ENCODE measurements around the gene MBNL3.

GRCh38 chrX:132412208-132412607, 76.6 kb downstream of the MBNL3 start:
- TF ChIP-seq POLR2AphosphoS5 (IDR thresholded peaks at IDR 0.05; ENCODE audit: low read depth, low read length): no peak
- no peak for TF ChIP-seq CTCF (IDR thresholded peaks at IDR 0.05)
- TF ChIP-seq RXRA (IDR thresholded peaks at IDR 0.05; ENCODE audit: borderline replicate concordance, low read depth): no peak
- TF ChIP-seq, protein P1, sequence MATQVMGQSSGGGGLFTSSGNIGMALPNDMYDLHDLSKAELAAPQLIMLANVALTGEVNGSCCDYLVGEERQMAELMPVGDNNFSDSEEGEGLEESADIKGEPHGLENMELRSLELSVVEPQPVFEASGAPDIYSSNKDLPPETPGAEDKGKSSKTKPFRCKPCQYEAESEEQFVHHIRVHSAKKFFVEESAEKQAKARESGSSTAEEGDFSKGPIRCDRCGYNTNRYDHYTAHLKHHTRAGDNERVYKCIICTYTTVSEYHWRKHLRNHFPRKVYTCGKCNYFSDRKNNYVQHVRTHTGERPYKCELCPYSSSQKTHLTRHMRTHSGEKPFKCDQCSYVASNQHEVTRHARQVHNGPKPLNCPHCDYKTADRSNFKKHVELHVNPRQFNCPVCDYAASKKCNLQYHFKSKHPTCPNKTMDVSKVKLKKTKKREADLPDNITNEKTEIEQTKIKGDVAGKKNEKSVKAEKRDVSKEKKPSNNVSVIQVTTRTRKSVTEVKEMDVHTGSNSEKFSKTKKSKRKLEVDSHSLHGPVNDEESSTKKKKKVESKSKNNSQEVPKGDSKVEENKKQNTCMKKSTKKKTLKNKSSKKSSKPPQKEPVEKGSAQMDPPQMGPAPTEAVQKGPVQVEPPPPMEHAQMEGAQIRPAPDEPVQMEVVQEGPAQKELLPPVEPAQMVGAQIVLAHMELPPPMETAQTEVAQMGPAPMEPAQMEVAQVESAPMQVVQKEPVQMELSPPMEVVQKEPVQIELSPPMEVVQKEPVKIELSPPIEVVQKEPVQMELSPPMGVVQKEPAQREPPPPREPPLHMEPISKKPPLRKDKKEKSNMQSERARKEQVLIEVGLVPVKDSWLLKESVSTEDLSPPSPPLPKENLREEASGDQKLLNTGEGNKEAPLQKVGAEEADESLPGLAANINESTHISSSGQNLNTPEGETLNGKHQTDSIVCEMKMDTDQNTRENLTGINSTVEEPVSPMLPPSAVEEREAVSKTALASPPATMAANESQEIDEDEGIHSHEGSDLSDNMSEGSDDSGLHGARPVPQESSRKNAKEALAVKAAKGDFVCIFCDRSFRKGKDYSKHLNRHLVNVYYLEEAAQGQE (IDR thresholded peaks at IDR 0.05; ENCODE audit: low read depth, low read length): no peak
- TF ChIP-seq FOXM1 (IDR thresholded peaks at IDR 0.05; ENCODE audit: low read depth): no peak
- no peak for TF ChIP-seq TEAD4 (IDR thresholded peaks at IDR 0.05; ENCODE audit: borderline replicate concordance, insufficient read depth)
- TF ChIP-seq SMC3 (IDR thresholded peaks at IDR 0.05; ENCODE audit: low read depth, low read length): no peak
- TF ChIP-seq EZH2phosphoT487 (IDR thresholded peaks at IDR 0.05; ENCODE audit: borderline replicate concordance, low read depth): no peak
- no peak for TF ChIP-seq EP300 (IDR thresholded peaks at IDR 0.05; ENCODE audit: borderline replicate concordance in 1 of 2, low read depth in 1 of 2, low read length in 1 of 2)
- no peak for TF ChIP-seq FOXJ3 (CRISPR knock-in tag; IDR thresholded peaks at IDR 0.05)
